Activated naive CD4-positive, alpha-beta T cell treated with anti-CD3 and anti-CD28 coated beads, Interleukin-2, amount 10 ng/mL, durations not matched to agents 7 days and 5 days (primary cell): ENCODE measurements around the gene NKAPL.
"Not testable (repeated sequence)": the region's sequence is repeated elsewhere in the genome, so short reads cannot be mapped to it uniquely, and the experiment has no call there.

Source experiments
- CTCF ChIA-PET: fragments of 350-600 bp; sonication (Branson Sonifier 250); formaldehyde crosslinking; loops from one replicate; lab custom pipeline; 2021; ENCODE audit warnings: antibody characterized with exemption; lab: Charles Lee
- DNase-seq: peaks from one replicate; pipeline ENCODE4 v3.0.0-alpha.2; 2020
- H3K27ac Mint-ChIP-seq: one replicate; pipeline ENCODE4 v1.8.0; 2021; ENCODE audit warnings: mild to moderate bottlenecking, moderate library complexity, mixed read lengths
- H3K27me3 Mint-ChIP-seq: one replicate; pipeline ENCODE4 v1.8.0; 2021; ENCODE audit warnings: mild to moderate bottlenecking, mixed read lengths
- H3K36me3 Mint-ChIP-seq: one replicate; pipeline ENCODE4 v1.8.0; 2021; ENCODE audit warnings: mixed read lengths
- H3K4me1 Mint-ChIP-seq: one replicate; pipeline ENCODE4 v1.8.0; 2021; ENCODE audit warnings: mixed read lengths
- H3K4me3 Mint-ChIP-seq: one replicate; pipeline ENCODE4 v1.8.0; 2021; ENCODE audit warnings: mild to moderate bottlenecking, moderate library complexity, mixed read lengths
- H3K9me3 Mint-ChIP-seq: one replicate; pipeline ENCODE4 v1.8.0; 2021; ENCODE audit warnings: mixed read lengths

The NKAPL gene

GRCh38 chr6:28303570-28303969 is 44.5 kb downstream of the NKAPL start:
- DNase-seq = no peak
- Mint-ChIP-seq H3K4me1 (peaks cover 6% of the 10 kb centered on the region), H3K36me3 (no peaks in the 10 kb centered on the region), H3K27me3 (peaks cover 9% of the 10 kb centered on the region), H3K27ac (no peak overlapping the region), H3K4me3 (no peak overlapping the region), H3K9me3 (no peaks in the 10 kb centered on the region)
- CTCF ChIA-PET = no interaction called here

GRCh38 chr6:28306363-28306762 is 47.3 kb downstream of the NKAPL start:
- peaks cover 17% of the 10 kb centered on the region for H3K27me3 Mint-ChIP-seq
- H3K4me1 Mint-ChIP-seq, H3K9me3 Mint-ChIP-seq, H3K4me3 Mint-ChIP-seq, H3K36me3 Mint-ChIP-seq, DNase-seq, CTCF ChIA-PET, H3K27ac Mint-ChIP-seq: not testable (repeated sequence)
